Measurements from ENCODE around the gene SYNM.

- TF ChIP-seq CTCF (IDR thresholded peaks at IDR 0.05; ENCODE audit: low read depth, low read length, poor library complexity, severe bottlenecking), result no peak
- no peak for TF ChIP-seq EZH2phosphoT487 (IDR thresholded peaks at IDR 0.05; ENCODE audit: borderline replicate concordance, low read length)
These were observed 42.7 kb upstream of the SYNM start for GRCh38 chr15:99062226-99062625.
